Effector CD8-positive, alpha-beta T cell (primary cell): Measurements from ENCODE around the gene PSMD14.

Experiments used
- DNase-seq: peaks from one replicate; lab custom pipeline; 2025; lab: John Stamatoyannopoulos, UW

Gene PSMD14

DNA sequence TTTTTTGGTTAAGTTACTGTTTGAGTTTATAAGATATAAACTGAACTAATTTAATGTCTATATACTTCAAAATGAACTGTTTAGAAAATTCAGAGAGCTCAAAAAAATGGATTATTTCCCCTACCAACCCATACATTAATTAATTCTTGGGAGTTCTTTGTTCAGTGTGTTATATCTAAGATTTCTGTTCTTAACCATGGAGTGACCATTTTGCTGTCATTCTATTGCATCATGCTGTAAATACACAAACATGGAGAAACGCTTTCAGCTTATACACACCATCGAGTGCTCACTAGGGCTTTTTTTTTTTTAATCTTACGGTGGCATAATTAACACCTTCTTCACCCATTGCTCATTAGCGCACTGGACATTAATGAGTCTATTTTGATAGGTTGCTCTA lies 74.5 kb downstream of the PSMD14 start:
- DNase-seq: no peak

DNA sequence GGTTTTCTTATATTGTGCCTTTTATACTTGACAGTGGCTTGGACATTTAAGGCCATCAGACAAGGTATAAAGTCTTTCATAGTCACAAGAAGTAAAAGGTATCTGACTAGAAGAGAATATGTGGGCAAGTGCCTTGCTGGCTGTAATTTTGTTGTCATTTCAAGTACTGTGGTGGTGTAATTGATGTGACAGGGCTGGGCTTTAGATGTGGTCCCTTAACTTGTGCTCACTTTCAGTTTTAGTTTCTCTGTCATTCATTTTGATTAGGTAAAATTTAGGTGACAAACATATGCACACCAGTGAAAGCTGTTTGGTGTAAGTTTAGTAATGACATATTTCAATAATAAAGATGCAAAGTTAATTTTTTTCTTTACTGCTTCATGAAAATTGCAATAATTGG lies 76.6 kb downstream of the PSMD14 start:
- no peak for DNase-seq

DNA sequence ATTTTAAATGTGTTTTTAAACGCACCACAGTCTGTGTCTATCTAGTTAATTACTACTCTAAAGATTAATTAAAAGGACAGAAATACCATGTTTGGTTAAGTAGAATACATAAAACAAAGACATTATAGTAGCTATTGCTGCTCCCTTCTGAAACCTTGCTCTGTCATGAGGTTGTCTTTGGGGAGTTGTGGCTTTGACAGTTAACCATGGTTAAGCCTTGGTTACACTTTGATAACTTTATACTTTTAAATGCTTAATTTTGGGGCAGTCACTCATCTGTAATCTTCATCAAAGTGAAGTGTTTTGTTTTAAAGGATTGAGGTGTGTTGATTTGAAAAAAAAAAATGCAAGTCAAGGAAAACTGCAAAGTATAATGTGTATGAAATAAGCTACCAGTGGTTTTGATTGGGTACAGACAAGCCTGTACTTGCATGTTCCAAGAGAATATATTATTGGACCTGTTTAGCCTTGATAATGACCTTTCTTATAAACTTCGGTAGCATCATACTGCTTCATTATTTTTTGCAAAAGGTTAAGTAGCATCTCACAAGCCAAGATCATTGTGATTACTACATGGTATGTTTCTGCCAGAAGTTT lies 78.1 kb downstream of the PSMD14 start:
- no peak for DNase-seq

DNA sequence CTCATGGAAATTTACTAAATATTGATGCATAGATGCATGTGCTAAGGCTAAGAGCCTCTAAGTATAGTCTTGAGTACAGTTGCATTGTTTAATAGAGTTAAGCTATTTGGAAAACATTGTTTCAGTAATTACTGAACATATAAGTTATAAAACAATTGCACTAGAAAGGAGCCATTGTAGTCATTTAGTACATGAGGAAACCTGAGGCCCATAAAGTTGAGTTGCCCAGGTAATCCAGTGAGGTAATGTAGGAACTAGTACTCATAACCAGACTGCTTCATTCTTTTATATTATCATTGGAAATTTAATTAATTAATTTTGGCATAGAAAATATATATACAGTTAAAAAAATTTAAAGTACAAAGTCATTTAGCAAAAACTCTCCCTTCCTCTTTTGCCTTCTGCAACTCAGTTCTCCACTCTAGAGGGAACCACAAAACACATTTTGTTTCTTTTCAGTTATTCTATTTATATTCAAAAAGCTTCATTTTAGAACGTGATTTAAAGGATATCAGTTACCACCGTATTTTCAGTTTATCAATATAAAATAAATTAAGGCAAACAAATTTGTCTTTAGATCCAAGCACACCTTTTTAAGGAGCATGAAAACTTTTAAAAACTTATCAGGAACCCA lies 80.0 kb downstream of the PSMD14 start:
- no peak for DNase-seq

DNA sequence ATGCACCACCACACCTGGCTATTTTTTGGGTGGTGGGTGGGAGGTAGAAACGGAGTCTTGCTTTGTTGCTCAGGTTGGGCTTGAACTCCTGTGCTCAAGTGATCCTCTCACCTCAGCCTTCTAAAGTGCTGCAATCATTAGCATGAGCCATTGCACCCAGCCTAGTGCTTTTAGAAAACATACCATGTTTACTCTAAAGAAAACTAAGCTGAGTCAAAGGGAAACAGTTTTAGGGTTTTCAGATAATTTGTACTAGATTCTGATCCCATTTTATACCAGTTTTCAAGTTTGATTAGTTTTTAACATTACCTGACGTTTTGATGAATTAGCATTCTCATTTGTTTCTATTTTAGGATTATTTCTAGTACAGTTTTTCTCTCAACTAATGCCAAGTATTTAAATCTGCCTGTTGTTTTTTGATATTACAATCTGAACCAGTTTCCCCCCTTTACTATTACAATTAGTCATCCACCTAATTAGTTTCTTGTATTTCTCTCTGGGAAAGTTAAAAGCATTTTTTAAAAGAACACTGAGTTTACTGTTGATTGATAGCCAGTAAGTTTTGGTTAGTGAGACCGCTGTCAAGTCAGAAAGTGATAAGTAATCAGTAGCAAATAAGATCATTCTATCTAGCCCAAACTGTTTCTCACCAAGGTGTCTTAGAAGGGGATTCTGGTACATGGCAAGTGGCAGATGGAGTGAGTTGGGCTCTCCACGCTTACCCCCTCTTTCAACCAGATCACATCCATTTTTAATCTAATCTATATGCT lies 83.7 kb downstream of the PSMD14 start:
- DNase-seq: no peak

DNA sequence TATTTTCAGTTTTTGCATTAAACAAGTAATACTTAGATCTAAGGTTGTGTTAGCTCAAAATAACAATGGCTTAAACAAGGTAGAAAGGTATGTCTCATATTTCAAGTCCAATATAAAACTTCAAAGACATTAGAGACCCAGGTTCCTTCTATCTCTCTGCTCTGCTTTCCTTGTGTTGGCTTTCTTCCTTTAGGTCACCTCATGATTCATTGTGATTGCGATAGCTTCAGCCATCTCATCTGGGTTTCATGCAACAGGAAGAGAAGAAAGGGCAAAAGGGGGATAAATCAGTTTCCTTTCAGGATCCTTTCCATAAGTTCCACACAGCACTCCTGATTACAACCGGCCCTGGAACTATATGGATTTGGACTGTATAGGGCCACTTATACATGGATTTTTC lies 91.9 kb downstream of the PSMD14 start:
- DNase-seq: no peak

DNA sequence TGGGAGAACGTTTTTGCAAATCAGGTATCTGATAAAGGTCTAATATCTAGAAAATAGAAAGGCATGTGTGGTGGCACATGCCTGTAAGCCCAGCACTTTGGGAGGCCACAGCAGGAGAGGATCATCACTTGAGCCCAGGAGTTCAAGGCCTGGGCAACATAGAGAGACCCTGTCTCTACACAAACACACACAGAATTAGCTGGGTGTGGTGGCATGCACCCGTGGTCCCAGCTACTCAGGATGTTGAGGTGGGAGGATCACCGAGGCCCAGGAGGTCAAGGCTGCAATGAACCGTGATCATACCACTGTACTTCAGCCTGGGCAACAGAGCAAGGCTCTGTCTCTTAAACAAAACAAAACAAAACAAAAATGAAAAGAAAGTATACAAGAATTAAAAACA lies 94.1 kb downstream of the PSMD14 start:
- DNase-seq: no peak

DNA sequence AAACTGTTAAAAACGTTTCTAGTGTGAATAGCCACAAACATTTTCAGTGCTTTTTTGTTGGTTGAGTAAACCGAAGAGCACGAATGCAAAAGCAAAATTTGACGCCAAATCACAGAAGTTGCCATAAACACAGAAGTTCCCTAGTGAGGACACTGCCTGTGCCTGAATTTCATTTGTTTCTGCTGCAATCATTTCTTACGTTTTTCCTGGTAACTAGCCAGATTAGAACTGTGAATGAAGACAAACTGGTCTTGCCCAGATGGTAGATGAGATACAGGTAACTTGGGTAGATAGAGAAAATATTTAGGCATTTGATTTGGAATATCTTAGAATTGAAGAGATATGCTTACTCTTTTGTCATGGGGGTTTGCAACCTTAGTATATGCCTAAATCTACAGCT lies 98.1 kb downstream of the PSMD14 start:
- no peak for DNase-seq

DNA sequence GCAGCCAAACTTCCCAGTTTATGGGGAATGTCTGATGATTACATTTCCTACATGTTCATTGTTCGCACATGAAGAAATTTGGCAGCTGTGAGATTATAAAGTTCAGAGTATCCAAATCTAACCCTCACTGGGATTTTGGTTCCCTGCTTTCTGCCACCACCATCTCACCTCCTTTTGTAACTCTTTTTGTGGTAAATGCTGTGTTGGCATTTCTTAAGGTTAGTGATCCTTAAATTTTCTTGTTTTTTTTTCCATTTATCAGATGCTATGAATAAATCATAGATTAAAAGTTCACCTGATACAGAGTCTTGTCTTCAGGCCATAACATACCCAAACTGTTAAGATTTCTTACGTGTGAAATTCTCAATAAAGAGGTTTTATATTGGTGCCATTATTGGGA lies 99.4 kb downstream of the PSMD14 start:
- no peak for DNase-seq

DNA sequence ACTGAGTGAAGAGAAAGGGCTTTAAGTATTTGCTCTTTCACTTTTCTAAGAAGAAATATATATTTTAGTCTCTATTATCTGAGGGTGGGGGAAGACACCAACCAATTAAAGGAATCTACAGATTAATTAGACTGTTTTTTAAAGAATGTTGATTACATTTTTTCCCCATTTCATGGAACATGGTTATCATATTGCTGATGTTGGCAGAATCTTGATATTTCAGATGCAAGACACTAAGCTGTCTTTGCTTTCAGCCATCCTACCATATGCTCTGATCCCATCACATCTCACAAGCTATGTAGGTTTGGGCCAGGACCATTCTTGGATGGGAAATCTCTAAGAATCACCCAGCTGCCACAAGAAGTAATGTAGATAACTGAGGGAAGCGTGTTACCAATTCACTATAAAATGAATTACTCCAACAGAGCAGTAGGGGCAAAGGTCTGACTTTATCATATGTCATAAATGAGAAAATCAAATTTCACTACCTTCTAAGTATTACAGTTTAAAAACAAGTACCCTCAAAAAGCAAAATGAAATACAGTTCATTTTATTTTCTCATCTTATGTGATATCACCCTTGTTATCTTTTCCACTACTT lies 101.2 kb downstream of the PSMD14 start:
- no peak for DNase-seq

DNA sequence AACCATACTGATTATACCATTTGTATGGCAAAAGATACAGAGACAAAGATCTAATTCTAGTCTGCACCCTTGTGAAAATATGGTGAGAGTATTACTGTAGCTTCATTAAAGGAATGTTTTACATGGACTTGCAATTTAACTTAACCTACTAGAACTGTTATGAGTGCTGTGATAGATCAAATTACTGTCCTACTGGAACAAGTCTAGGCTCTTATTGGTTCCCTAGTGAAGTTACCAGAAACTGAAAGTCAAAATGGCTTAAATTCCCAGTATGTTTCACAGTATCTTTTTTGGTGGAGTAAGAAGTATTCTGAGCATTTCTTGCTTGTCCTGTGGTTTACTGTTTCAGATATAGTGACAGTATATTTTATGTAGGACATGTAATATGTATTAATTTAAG lies 104.1 kb downstream of the PSMD14 start:
- DNase-seq: no peak

DNA sequence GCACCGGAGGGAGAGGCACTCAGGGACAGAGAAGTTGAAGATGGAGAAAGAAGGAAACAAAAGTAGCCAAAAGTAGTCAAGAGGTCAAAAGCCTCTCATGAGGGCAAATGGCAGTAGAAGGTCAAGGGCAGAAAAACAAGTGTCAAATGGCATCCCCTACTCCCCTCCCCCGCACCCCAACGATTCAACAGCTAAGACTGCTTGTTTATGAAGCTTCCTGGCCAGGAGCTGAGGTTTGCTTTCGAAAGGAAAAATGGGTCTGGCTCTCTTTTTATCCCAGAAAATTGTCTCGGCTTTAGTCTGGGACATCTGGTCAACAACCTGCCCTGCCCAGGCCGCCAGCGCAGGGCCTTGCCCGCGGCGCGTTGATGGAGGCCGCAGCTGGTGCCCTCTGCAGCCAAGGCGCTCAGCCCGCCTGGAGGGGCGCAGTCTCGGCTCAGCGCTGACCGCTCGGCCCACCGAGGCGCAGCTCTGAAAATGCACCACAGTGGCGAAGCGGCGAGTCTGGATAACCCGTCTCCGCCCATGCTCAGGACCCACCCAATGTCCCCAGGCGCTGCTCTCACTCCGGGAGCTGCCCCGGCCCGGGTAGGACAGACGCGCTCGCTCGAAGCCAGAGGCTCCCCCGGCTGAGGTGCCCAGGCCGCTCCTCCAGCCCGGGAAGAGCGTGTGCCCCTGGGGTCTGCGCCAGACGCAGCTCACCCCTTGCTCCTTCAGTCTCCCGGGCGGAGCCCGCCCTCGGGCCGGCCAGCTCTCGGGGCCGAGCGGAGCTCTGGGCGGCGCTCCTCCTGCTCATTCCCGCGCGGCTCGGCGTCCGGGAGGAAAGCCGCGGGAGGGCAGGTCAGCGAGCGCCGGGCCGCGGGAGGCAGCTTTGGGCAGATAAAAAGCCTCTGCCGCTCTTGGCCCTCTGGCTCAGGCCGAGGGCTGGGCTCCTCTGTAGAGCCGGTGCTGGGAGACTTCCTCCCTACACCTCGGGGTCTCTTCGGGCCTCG lies 106.1 kb downstream of the PSMD14 start:
- no peak for DNase-seq

DNA sequence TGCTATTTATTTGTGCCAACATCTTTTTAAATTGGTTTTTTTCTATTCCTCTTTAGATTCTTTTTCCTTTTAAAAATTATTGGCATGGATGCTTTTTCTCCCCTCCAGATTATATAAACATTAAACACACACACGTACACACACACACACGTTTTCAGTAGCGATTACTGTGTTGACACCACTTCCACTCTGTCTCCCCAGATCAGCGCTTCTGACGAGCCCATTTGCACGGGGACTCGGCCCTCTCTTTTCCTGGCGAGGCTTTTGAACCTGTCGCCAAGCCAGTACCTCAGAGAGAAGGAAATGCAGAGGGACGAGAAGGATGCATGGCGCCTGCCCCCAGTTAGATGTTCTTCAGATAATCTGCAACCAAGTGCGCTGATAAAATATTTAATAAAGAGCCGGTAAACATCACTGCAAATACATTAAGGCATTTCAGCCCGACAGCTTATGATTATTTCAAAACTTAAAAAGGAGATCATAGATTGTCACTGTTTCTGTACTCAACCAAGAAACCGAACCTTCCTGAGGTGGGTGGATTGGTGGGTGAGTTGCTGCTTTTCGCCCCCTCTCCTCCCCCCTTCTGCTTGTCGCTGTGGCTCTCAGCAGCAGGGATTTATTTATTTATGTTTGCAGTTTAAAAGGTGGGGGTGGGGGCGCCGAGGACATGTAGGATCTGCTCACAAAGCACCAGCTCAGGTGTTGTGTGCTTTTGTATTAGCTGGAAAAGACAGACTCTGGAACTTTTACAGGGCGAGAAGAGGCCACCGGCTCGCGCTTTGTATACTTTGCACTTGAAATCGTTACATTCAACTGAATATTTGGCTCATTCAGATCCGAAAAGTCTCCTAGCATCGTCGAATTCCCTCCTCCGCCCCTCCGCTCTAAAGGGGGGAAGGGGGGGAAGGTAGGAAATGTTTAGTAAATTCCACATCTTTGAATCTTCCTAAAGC lies 107.1 kb downstream of the PSMD14 start:
- no peak for DNase-seq

DNA sequence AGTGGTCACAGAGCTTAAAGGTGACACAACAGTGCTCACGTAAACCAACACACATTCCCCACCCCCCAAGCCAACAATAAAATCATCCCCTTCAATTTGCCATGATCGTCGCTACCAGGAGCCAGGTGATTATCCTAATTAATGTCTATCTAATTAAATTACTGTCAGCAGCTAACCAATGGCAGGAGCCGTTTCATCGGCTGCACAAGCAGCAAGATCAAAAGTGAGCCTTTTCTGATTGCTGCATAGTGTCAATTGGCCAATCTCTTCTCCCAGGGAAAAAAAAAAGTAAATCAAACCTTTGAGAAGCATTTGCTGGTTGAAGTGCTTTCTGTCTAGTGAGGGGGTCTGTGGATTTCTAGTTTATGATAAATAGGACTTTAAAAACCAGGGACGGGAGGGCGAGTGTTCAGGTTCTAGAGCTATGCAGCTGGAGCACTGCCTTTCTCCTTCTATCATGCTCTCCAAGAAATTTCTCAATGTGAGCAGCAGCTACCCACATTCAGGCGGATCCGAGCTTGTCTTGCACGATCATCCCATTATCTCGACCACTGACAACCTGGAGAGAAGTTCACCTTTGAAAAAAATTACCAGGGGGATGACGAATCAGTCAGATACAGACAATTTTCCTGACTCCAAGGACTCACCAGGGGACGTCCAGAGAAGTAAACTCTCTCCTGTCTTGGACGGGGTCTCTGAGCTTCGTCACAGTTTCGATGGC lies 107.9 kb downstream of the PSMD14 start, which contains the start of gene TBR1:
TBR1 (plus strand) TSS at position 311 of the 721 bp plus-strand sequence; CDS start at position 425, 114 bp downstream.
- no peak for DNase-seq

DNA sequence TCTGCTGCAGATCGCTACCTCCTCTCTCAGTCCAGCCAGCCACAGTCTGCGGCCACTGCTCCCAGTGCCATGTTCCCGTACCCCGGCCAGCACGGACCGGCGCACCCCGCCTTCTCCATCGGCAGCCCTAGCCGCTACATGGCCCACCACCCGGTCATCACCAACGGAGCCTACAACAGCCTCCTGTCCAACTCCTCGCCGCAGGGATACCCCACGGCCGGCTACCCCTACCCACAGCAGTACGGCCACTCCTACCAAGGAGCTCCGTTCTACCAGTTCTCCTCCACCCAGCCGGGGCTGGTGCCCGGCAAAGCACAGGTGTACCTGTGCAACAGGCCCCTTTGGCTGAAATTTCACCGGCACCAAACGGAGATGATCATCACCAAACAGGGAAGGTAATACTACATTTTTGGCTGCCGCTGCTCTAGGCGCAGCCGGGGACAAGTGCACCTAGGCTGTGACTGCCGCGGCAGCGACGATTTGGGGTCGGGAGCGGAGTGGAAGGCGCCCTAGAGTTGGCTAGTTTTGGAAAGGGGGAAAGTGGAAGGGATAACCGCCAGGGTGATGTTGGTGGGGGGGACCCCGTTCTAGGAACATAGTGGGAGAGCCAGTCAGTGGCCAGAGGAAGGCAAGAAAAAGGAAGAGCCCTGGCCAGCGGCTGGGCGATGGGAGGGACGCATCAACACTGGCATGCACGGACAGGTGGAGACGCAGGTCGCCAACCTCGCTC lies 108.6 kb downstream of the PSMD14 start:
- no peak for DNase-seq

DNA sequence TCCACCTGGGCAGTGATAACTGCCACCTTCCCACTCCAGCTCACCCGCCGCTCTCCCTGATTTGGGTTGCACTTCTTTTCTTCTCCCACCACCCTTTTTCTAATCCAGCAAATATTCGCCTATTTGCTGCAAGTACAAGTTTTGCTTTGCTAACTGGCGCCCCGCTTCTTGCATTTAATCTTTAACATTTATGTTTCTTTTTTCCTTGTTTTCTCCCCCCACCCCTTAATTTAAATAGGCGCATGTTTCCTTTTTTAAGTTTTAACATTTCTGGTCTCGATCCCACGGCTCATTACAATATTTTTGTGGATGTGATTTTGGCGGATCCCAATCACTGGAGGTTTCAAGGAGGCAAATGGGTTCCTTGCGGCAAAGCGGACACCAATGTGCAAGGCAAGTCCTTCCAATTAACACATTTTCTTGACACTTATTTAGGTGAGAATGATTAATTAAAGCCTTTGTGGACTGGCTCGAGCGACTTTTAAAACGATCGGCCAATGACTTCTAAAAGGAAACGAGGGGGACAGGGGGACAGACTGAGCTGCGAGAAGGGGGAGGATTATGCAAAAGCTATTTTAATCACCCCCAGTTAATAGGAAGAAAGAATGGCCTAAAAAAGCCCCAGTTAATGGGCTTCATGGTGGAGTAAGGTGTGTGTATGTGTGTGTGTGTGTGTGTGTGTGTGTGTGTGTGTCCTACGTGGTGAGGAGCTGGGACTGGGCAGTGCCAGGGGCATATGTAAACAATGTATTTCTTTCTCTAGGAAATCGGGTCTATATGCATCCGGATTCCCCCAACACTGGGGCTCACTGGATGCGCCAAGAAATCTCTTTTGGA lies 109.4 kb downstream of the PSMD14 start:
- DNase-seq: no peak

DNA sequence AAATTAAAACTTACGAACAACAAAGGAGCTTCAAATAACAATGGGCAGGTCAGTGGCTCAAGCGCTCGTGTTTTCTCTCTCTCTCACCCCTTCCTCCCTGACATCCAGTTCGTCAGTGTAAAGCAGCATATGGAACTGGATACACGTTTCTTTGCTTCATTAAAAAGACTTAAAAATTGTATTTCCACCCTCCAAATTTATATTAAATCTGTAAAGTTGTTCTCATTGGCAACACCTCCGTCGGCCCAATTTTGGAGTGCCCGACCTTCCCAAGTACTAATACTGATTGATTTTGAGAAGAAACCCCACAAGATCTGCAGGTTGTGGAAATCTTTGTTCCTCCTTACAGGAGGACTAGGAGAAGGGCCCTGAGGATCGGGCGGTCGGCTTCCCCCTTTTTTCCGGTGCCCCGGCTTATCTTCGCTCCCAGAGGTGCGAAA lies 110.1 kb downstream of the PSMD14 start:
- DNase-seq: no peak
